Measurements from ENCODE around the gene CYP27B1.

CYP27B1 gene

DNA sequence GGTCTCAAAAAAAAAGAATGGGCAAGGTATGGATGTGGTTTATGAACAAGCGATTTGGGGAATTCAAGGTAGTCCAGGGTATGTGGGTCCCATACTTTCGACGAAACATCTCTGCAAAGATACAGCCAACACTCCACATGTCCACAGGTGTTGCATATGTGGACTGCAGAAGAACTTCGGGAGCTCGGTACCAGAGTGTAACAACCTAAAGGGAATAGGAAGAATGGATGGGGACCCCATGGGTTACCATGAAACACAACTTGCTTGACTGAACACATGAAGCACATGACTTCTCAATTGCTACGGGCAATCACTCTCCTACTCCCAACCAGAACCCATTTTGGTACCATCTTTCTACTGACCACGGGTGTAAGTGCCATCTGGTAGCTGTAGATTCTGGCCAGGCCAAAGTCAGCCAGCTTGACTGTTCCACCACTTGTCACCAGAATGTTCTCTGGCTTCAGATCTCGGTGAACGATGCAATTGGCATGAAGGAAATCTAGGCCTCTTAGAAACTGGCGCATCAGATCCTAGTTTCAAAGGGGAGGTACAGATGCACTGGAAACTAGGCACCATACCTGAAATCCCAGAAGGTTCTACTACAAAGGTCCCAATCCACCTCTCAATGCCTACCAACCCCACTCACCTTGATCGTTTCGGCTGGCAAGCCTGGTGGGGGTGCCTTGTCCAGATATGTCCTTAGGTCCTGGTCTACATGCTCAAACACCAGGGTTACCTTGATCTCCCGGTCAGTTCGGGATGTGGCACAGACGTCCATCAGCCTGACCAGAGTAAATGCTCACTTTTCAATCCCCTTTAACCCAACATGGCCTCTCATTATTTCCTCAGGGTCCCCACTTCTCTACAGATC is 16.1 kb downstream of the CYP27B1 start:
- DNase-seq (ENCODE audit: extremely low spot score), result no peak
- CTCF ChIA-PET, result interaction anchor here (0.8 to 1.7 kb wide), 3 partner anchors 10 to 292 kb away, joined by 3 to 9 read pairs (median 4); partner anchors contain the start of gene OS9
- TF ChIP-seq, protein P1, sequence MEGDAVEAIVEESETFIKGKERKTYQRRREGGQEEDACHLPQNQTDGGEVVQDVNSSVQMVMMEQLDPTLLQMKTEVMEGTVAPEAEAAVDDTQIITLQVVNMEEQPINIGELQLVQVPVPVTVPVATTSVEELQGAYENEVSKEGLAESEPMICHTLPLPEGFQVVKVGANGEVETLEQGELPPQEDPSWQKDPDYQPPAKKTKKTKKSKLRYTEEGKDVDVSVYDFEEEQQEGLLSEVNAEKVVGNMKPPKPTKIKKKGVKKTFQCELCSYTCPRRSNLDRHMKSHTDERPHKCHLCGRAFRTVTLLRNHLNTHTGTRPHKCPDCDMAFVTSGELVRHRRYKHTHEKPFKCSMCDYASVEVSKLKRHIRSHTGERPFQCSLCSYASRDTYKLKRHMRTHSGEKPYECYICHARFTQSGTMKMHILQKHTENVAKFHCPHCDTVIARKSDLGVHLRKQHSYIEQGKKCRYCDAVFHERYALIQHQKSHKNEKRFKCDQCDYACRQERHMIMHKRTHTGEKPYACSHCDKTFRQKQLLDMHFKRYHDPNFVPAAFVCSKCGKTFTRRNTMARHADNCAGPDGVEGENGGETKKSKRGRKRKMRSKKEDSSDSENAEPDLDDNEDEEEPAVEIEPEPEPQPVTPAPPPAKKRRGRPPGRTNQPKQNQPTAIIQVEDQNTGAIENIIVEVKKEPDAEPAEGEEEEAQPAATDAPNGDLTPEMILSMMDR (IDR thresholded peaks at IDR 0.05; ENCODE audit: control extremely low read depth, extremely low read depth, low read depth, missing control alignments), result no peak
- POLR2A ChIA-PET, result no interaction called here

DNA sequence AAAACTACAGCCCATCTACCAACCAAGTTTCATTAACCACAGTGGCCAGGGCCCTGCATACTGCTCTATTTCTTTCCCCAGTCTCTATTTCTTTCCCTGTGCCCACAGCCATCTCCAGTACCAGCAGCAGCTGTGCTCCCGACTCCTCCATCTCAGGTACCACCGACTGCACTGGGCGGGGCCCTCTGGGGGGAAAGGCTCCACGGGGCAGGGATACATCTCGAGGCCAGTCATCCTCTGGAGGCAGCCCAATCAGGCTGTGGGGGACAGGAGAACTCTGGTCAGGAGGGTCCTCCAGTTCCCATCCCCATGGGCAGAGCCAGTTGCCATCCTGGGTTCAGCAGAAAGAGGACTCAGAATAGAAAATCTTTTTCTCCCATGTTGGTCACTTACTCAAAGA is 17.8 kb downstream of the CYP27B1 start:
- ChIA-PET CTCF (interaction anchor here (2.4 kb wide), 1 partner anchor 7 kb away, joined by 10 read pairs; no protein-coding TSS in a partner anchor), POLR2A (interaction anchor here (1.0 kb wide), 1 partner anchor 192 kb away, joined by 4 read pairs; the partner anchor contains the start of gene ATP23)
- no peak for DNase-seq (ENCODE audit: extremely low spot score)
- TF ChIP-seq, protein P1 (IDR thresholded peaks at IDR 0.05; ENCODE audit: control extremely low read depth, extremely low read depth, low read depth, missing control alignments), result no peak

DNA sequence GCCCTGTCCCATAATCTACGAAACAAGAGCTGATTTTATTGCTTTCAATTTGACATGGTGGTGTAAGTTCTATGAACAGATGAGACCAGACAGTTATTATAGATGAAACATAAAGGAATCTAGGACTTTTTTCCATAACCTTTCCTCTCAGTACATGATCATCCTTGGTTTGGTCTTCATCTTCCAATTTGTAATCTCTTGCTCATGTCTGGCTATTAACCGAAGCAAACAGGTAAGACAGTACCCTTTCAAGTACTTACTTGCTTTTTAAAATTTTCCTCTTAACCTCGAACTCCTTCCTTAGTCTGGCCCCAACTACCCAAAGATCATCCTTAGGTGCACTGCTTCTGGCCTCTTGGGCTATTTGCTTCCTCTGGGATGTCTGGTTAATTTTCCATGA is 20.9 kb downstream of the CYP27B1 start:
- no peak for DNase-seq (ENCODE audit: extremely low spot score)
- ChIA-PET CTCF (interaction anchor here (2.2 to 3.2 kb wide), 2 partner anchors 10 to 13 kb away, joined by 8 to 14 read pairs; no protein-coding TSS in a partner anchor), POLR2A (no interaction called here)

DNA sequence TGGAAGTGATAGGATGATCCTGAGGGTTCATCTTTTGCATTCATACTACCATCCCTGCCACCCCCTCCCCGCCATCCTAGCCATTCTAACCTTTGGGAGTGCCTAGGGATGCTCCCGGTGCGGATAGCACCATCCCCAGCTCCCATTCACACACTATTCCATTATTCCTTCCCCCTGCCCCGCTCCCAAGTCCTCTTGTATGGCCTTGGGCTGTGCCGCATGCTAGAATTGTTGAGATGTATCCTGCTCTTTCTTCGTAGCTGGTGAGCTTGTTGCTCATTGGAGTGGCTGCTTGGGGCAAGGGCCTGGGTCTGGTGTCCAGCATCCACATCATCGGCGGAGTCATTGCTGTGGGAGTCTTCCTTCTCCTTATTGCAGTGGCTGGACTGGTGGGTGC is 21.4 kb downstream of the CYP27B1 start:
- CTCF ChIA-PET, result interaction anchor here (1.3 to 3.2 kb wide), 4 partner anchors 9 to 162 kb away, joined by 3 to 14 read pairs (median 8); no protein-coding TSS in a partner anchor
- TF ChIP-seq, protein P1 (IDR thresholded peaks at IDR 0.05; ENCODE audit: control extremely low read depth, extremely low read depth, low read depth, missing control alignments), result no peak
- POLR2A ChIA-PET, result interaction anchor here (0.6 to 1.2 kb wide), 2 partner anchors 27 to 226 kb away, joined by 3 to 4 read pairs; partner anchors contain the start of genes EEF1AKMT3 and METTL1
- no peak for DNase-seq (ENCODE audit: extremely low spot score)

More for the DNA sequence above, 20.9 kb downstream of the CYP27B1 start:
- TF ChIP-seq, protein P1 (IDR thresholded peaks at IDR 0.05; ENCODE audit: control extremely low read depth, extremely low read depth, low read depth, missing control alignments), result no peak

DNA sequence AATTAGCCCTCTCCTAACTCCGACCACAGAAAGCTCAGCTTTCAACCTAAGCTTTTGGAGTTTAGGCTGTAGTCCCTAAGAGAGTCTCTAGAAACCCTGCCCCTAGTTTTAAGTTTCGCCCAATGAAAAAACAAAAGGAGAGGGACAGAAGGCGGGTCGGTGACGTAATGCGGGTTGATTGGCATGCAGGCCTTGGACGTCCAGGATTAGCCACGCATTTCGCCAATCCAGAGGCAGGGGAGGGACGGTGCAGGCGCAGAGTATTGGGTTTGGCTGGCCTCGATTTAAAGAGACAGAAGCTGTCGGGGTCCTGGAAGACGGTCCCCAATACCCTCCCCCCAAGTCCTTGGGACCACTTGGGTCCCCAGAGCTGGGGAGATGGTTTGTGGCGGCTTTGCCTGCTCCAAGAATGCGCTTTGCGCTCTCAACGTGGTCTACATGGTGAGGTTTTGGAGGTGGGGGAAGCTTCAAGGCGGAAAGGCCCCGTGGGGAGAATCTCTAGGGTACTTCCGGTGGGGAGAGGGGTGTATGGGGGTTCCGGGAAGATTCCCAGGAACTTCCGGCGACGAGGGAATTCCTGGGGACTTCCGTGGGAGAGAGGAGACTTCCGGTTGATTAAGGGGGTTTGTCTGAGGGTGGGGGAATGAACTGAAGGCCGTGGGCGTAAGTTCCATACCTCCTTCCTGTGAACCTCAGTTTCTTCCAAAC is 21.9 kb downstream of the CYP27B1 start, which contains the start of gene TSPAN31:
TSPAN31 (plus strand) TSS at position 263 of the 708 bp plus-strand sequence; CDS start at position 379, 116 bp downstream.
- ChIA-PET POLR2A (interaction anchor here (0.6 to 1.2 kb wide), 5 partner anchors 25 to 517 kb away, joined by 3 to 5 read pairs (median 3); partner anchors contain the start of genes EEF1AKMT3 and METTL1), CTCF (interaction anchor here (1.1 to 3.2 kb wide), 6 partner anchors 9 to 161 kb away, joined by 3 to 14 read pairs (median 6); partner anchors contain the start of gene B4GALNT1)
- TF ChIP-seq, protein P1 (IDR thresholded peaks at IDR 0.05; ENCODE audit: control extremely low read depth, extremely low read depth, low read depth, missing control alignments), result no peak
- peak; percentile 92 for DNase-seq (ENCODE audit: extremely low spot score)
